DMS 273 (cell line): Measurements from ENCODE around the gene RAB40C.

Source experiments
- DNase-seq: peaks from one replicate; lab custom pipeline; 2025; ENCODE audit not compliant: unreplicated experiment; lab: John Stamatoyannopoulos, UW

Gene RAB40C

DNA sequence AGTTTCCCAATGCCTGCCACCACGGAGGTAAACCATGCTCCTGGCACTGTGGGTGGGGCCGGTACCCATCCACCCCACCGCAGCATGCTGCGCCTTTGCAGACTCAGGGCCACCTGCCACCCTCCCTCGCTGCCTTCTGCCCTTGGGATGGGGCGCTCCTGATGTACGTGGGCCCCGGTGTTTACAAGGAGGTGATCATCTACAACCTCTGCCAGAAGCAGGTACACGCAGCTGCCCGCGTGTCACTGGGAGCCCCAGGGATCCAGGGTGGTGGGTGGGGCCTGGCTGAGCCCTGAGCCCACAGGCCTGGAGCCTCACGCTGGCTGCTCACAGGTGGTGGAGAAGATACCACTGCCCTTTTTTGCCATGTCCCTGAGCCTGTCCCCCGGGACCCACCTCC is 76.7 kb downstream of the RAB40C start:
- no peak for DNase-seq

DNA sequence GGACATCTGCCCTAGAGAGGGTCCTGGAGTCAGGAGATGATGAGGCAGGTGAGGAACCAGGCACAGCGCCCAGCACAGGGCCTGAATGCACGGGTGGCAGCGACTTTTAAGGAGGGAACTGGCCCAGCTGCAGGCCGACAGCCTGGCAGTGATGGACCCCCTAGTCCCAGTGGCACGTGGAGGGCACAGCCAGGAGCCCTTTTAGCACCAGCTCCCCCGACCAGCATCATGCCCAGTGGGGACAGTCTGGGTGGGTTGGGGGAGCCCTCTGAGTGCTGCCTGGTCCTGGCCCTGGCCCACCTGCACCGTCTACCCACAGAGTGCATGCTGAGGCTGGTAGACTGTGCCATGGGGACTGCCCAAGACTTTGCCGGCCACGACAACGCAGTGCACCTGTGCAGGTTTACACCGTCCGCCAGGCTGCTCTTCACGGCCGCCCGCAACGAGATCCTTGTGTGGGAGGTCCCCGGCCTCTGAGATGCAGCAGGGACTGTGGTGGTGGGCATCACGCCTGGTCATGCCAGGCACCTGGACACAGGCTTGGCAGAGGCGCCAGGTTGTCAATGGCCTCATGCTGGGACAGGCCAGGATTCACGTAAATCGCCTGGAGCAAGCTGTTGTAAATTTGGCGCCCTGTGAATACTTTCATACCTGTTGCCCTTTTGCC is 77.4 kb downstream of the RAB40C start:
- no peak for DNase-seq

DNA sequence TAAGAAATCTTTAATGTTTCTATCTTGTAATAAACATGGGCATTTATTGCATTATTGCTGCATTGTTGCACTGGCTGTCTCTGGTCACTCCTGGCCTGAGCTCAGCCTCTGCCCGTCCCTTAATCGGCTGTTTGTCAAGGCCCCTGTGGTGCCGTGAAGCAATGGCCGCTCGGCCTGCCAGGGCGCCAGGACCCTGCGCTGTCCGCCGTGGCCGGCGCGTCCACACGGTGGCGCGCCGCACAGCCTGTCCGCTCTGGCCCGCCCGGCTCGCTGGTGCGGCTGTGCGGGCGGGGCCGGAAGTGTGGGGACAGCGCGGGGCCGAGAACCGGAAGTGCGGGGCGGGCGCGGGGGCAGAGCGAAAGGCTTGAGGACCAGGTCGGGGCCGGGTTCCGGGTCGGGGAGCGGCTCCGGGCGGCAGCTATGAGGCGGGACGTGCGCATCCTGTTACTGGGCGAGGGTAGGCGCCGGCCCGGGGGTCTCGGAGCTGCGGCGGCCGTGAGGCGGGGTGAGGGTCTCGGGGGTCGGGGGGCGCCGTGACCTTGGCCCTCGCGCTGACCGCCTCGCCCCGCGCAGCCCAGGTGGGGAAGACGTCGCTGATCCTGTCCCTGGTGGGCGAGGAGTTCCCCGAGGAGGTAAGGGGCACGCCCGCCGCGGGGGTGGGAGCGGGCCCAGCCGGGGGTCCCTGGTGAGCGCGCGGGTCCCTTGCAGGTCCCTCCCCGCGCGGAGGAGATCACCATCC is 78.1 kb downstream of the RAB40C start, which contains the start of gene RHOT2:
Gene RHOT2 (plus strand): TSS at position 353 of the 739 bp plus-strand sequence. CDS start 68 bp downstream, at position 421.
- peak; percentile 98 for DNase-seq

DNA sequence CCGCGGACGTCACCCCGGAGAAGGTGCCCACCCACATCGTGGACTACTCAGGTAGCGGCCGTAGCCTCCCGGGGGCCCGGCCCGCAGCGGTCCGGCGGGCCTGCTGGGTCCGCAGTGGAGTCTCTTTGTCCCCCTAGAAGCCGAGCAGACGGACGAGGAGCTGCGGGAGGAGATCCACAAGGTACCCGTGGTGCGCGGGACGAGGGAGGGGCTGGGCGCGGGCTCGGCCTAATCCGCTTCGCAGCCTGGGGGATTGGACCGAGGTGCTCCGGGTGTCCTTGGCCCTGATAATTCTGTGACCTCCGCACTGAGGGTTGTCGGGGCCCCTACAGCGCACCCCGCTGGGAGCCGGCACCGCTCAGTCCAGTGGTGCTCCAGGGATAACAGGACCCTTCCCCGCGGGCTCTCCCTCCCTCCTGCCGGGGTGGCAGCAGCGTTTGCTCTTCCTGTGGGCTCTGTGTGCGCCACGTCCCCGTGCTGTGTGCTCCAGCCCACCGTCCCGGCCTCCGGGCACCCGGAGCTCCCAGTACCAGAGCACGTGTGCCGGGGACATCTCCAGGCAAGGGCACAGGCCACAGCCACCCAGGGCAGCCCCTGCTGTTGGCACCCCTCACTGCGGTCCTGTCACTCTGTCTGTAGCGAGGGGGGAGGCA is 78.8 kb downstream of the RAB40C start:
- DNase-seq = peak; percentile 67

DNA sequence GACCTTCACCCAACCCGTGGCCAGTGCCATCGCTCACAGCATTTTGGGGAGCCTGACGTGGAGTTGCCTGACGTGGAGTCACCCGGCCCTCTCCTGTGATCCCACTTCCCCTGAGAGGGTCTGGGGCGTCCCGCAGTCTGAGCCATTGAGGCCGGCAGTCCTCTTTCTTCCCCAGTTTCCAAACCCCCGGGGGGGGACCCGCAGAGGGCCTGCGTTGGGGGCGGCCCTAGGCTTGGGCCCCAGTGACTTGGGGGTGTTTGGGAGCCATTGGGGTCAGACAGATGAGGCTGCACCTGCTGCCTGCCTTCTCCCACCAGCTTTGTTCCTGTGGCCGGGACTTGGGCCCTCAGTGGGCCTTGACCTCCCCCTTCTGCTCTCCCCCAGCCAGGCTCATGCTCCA is 79.8 kb downstream of the RAB40C start:
- DNase-seq = no peak

DNA sequence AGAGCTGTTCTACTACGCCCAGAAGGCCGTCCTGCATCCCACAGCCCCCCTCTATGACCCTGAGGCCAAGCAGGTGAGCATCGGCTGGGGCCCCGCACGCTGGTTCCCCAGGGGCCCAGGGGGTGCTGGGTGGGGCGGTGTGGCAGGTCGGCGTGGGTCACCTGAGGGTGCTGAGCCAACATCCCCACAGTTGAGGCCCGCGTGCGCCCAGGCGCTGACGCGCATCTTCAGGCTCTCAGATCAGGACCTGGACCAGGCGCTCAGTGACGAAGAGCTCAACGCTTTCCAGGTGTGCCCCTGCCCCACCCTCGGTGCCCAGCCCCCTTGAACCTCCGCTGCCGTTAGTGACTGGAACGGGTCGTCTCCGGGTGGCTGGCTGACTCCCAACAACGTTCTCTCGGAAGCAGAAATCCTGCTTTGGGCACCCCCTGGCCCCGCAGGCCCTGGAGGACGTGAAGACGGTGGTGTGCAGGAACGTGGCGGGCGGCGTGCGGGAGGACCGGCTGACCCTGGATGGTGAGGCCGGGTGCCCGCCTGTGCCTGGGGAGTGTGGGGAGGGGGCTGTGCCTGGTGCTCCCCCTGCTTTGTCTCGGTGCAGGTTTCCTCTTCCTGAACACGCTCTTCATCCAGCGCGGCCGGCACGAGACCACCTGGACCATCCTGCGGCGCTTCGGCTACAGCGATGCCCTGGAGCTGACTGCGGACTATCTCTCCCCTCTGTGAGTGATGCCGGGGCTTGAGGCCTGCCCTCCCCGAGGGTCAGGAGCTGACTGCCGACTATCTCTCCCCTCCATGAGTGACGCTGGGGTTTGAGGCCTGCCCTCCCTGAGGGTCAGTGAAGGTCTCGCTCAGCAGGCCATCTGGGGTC is 80.9 kb downstream of the RAB40C start:
- DNase-seq = no peak

DNA sequence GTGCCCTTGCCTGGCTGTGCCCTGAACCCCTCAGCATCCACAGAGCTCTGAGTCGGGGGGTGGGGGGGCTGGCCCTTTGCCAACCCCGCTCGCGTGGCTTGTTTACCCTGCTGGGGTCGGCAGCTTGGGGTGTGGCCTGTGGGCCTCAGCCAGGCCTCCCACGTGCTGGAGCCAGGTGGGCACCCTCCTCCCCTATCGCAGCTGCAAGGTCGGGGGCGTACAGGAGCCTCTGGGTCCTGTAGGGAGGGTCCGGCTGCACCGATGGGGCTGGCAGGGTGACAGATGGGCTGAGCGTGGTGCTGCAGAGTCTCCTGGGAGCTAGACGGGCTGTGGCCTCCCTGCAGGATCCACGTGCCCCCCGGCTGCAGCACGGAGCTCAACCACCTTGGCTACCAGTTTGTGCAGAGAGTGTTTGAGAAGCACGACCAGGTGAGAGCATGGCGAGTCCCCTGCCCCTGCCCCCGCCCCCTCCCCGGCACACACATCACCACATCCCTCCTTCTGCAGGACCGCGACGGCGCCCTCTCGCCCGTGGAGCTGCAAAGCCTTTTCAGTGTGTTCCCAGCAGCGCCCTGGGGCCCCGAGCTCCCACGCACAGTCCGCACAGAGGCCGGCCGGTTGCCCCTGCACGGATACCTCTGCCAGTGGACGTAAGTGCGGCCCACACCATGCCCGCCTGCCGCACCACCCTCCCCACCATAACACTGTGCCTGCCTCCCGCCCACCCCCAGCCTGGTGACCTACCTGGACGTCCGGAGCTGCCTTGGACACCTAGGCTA is 81.7 kb downstream of the RAB40C start:
- peak; percentile 42 for DNase-seq

DNA sequence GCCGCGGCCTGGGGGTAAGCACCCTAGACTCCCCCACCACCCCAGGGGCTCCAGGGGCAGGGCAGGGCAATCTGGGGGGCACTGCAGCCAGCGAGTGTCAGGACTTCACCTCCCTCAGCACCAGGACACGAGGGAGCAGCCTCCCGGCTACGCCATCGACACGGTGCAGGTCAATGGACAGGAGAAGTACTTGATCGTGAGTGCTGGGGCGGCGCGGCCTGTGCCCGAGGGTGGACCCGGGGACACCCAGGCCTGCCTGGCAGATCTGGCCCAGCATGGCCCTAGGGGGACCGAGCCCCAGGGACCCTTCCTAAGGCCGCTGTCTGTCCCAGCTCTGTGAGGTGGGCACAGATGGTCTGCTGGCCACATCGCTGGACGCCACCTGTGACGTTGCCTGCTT is 82.5 kb downstream of the RAB40C start:
- no peak for DNase-seq

DNA sequence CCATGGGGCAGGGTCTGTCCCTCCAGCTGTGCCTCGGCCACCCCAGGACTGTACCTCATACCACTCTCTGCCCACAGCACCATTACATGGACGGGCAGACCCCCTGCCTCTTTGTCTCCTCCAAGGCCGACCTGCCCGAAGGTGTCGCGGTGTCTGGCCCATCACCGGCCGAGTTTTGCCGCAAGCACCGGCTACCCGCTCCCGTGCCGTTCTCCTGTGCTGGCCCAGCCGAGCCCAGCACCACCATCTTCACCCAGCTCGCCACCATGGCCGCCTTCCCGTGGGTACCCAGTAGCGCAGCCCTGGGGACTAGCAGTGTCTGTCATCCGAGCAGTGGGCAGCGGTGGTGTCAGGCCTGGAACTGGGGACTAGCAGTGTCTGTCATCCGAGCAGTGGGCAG is 83.0 kb downstream of the RAB40C start:
- no peak for DNase-seq

DNA sequence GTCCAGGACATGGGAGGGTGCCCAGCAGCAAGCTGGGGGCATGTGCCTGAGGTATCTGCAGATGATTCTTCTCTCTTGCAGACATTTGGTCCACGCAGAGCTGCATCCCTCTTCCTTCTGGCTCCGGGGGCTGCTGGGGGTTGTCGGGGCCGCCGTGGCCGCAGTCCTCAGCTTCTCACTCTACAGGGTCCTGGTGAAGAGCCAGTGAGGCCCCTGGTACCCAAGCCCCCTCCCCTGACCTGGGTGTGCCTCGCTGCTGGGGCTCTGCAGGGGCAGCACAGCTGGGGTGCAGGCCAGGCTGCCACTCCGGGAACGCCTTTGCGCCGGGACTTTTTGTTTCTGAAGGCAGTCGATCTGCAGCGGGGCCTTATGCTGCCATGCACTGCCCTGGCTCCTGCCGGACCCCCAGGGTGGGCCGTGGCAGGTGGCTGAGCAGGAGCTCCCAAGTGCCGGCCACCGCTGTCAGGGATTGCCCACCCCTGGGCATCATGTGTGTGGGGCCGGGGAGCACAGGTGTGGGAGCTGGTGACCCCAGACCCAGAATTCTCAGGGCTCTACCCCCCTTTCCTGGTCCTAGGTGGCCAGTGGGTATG is 83.6 kb downstream of the RAB40C start:
- DNase-seq = no peak

DNA sequence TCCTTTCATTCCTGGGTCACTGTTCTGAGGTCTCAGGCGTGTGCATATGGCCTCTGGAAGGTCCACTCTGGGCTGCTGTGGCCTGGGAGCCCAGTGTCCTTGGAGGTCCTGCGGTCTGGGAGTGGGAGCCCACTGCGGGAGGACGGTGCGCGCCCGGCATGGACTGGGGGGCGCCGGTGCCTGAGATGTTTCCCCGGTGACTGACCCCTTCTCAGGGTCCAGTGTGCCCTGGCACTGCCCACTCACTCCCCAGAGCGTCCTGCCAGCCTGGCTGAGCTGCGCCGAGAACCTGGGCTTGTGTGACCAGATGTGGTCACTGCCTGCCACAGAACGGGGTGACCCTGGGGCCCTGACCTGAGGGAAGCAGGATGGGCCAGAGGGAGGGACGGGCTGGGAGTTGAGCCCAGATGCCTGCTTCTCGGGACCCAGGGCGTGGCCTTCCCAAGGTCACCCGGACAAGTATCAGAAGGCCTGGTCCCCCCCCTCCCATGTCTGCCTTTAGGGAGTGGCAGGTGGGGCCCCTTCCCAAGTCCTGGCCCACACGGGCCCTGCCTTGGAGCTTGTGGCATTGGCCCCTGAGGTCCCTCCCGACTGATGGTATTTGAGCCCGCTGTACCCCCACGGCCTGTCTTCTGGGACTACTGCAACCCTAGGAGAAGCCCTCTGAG is 84.5 kb downstream of the RAB40C start:
- DNase-seq = no peak

DNA sequence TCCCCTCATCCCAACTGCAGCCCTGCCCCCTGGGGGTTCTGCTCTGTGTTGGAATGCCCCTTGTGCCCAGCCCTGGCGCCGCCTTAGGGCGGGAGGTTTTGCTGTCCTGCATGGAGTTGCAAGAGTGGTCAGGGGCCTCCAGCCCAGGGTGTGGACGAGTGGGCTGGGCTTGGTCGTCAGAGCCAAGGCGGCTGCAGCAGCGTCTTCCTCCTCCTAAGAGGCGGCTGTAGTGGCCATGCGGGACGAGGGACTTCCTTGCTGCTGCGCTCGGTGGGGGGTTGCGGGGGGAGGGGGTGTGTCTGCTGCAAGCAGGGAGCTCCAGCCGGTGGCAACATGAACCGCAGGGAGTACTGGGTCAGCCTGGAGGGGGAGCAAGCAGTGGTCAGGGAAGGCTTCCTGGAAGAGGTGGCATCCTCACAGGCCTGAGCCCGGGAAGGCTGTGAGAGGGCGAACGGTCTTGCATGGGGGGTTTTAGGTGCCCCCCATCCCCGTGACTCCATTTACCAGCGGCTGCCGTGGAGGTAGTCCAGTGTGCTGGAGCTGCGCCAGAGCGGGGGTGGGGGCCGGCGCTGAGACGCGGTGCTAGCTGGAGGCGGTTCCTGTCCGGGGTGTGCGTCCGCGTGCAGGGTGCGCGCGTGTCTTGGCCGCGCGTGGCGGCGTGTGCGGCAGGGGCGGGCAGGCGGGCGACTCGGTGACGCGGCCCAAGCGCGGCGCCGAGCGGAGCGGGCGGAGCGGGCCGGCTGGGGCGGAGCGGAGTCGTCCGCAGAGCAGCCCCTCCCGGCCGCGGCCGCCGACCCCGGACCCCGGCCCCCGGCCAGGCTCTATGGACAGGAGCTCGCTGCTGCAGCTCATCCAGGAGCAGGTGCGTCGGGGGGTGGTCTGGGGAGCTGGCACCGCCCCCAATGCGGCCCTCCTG is 85.4 kb downstream of the RAB40C start, which contains the start of gene RHBDL1:
Gene RHBDL1 (plus strand): TSS at position 704 of the 916 bp plus-strand sequence. CDS start 120 bp downstream, at position 824.
- DNase-seq = peak; percentile 71

DNA sequence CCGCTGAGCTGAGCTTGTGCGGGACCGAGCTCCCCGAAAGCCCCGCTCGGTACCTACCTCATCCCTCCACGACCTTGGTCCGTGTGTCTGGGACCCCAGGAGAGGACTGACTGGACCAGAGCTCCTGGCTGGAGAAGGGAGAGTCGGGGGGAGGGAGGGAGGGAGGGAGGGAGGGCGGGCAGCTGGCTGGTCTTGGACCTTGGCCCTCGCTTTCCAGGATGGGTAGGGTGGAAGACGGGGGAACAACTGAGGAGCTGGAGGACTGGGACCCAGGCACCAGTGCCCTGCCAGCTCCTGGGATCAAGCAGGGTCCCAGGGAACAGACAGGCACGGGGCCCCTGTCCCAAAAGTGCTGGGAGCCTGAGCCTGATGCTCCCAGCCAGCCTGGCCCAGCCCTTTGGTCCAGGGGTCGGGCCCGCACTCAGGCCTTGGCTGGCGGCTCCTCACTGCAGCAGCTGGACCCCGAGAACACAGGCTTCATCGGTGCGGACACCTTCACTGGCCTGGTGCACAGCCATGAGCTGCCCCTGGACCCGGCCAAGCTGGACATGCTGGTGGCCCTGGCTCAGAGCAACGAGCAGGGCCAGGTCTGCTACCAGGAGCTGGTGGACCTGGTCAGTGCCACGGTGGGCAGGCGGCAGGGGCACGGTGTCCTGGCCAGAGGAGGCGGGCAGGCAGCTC is 86.2 kb downstream of the RAB40C start:
- DNase-seq = peak; percentile 62

DNA sequence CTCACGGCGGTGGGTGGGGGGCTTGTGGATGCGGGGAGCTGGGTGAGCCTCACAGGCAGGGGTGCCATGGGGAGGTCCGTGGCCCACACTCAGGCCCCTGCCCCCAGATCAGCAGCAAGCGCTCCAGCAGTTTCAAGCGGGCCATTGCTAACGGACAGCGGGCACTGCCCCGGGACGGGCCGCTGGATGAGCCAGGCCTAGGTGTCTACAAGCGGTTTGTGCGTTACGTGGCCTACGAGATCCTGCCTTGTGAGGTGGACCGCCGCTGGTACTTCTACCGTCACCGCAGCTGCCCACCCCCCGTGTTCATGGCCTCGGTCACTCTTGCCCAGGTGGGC is 86.7 kb downstream of the RAB40C start:
- no peak for DNase-seq

DNA sequence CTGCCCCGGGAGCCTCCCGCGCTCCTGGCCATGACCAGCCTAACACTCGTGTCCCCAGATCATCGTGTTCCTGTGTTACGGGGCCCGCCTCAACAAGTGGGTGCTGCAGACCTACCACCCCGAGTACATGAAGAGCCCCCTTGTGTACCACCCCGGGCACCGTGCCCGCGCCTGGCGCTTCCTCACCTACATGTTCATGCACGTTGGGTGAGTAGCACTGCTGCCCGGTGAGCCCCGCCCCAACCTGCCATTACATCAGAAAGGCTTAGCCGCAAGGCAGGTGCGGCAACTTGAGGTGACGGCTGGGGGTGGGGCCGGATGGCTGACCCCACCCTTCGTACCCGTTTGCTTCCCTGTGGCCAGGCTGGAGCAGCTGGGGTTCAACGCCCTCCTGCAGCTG is 87.0 kb downstream of the RAB40C start:
- no peak for DNase-seq

DNA sequence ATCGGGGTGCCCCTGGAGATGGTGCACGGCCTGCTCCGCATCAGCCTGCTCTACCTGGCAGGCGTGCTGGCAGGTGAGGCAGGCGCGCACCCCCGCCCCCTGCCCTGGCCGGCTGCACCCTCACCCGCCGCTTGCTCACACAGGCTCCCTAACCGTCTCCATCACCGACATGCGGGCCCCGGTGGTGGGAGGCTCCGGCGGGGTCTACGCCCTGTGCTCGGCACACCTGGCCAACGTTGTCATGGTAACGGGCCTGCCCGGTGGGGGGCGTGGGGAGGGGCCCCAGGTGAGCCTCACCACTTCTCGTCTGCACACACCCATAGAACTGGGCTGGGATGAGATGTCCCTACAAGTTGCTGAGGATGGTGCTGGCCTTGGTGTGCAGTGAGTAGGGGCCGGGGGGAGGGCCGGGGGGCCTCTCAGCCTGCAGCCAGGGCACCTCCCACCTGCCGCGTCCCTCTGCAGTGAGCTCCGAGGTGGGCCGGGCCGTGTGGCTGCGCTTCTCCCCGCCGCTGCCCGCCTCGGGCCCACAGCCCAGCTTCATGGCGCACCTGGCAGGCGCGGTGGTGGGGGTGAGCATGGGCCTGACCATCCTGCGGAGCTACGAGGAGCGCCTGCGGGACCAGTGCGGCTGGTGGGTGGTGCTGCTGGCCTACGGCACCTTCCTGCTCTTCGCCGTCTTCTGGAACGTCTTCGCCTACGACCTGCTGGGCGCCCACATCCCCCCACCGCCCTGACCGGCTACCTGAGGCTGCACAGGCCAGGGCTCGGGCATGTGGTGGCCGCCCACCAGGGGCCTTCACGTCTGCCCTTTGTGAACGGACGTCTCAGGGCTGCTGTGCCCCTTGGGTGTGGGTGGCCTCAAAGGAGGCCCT is 87.7 kb downstream of the RAB40C start:
- no peak for DNase-seq
